ENCODE results near the gene TNIK.

DNA sequence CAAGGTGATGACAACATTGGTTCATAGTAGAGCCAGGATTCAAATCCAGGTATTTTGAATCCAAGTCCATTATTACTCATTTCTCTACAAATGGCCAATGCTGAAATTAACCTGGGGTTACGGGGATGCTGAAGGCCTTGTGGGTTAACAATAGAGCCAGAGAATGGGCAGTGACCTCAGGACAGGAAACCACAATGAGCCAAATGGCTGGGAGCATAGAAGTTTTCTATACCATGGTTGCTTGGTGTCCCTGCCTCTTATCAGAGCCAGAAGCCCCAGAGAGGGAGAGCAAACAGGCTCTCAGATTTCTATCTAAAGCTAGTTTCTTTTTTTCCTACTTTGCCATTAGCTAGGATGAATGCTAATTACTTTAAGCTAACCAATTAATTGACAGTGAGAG, 82.3 kb downstream of the TNIK start:
- no peak for TF ChIP-seq POLR2A (IDR thresholded peaks at IDR 0.05; ENCODE audit: low read depth)
- no peak for TF ChIP-seq EP300 (IDR thresholded peaks at IDR 0.05)
- TF ChIP-seq POLR2AphosphoS5 (IDR thresholded peaks at IDR 0.05) = no peak
- TF ChIP-seq, protein P1, sequence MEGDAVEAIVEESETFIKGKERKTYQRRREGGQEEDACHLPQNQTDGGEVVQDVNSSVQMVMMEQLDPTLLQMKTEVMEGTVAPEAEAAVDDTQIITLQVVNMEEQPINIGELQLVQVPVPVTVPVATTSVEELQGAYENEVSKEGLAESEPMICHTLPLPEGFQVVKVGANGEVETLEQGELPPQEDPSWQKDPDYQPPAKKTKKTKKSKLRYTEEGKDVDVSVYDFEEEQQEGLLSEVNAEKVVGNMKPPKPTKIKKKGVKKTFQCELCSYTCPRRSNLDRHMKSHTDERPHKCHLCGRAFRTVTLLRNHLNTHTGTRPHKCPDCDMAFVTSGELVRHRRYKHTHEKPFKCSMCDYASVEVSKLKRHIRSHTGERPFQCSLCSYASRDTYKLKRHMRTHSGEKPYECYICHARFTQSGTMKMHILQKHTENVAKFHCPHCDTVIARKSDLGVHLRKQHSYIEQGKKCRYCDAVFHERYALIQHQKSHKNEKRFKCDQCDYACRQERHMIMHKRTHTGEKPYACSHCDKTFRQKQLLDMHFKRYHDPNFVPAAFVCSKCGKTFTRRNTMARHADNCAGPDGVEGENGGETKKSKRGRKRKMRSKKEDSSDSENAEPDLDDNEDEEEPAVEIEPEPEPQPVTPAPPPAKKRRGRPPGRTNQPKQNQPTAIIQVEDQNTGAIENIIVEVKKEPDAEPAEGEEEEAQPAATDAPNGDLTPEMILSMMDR (IDR thresholded peaks at IDR 0.05) = no peak

Data from esophagus muscularis mucosa (tissue), 4 donors.